Measurements from ENCODE around the gene ZC3H8.

ZC3H8 gene

DNA sequence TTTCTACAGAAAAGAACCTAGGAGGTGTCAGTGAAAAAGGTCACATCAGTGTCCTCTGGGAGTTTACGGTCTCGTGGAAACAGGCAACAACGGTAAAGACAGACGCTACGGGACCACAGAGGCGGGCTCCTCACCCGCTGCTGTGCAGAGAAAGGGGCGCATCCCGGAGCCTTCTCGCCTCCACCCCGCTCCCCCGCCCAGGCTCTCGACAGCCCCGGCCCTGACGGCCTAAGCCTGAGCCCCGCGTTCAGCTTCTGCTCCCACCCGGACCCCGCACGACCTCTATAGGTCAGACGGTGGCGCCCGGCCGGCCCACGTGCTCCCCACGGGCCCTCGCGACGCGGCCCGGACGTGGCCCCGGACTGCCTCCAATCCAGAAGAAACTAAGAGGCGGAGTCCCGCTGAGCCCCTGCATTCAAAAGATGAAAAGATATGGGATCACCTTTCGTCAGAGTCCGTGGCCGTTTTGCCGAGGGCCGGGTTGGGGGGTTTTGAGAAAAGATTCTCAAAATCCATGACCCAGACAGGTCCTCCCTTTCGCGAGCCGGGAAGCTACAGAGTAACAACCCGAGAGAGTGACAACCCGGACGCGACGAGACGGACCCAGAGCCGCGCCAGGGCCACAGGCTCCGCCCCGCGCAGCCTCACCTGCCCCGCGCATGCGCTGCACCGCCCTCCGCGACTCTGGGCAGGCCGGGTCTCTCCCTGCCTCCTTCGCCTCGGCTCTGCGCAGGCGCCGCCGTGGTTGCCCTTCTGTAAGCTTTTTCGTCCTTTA lies at the start of gene ZC3H8:
Gene ZC3H8 (minus strand): TSS at position 577 of the 775 bp plus-strand sequence. CDS start 61 bp downstream, at position 516.
- peak within 1 kb of the TSS; percentile 69 for H3K4me3 ChIP-seq (replicated peaks; ENCODE audit: low read depth, low read length)
- TF ChIP-seq, protein P1, sequence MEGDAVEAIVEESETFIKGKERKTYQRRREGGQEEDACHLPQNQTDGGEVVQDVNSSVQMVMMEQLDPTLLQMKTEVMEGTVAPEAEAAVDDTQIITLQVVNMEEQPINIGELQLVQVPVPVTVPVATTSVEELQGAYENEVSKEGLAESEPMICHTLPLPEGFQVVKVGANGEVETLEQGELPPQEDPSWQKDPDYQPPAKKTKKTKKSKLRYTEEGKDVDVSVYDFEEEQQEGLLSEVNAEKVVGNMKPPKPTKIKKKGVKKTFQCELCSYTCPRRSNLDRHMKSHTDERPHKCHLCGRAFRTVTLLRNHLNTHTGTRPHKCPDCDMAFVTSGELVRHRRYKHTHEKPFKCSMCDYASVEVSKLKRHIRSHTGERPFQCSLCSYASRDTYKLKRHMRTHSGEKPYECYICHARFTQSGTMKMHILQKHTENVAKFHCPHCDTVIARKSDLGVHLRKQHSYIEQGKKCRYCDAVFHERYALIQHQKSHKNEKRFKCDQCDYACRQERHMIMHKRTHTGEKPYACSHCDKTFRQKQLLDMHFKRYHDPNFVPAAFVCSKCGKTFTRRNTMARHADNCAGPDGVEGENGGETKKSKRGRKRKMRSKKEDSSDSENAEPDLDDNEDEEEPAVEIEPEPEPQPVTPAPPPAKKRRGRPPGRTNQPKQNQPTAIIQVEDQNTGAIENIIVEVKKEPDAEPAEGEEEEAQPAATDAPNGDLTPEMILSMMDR (IDR thresholded peaks at IDR 0.05; ENCODE audit: low read depth, low read length, missing control alignments) = no peak
- peak; percentile 69 for DNase-seq (ENCODE audit: extremely low read depth, low read depth)

DNA sequence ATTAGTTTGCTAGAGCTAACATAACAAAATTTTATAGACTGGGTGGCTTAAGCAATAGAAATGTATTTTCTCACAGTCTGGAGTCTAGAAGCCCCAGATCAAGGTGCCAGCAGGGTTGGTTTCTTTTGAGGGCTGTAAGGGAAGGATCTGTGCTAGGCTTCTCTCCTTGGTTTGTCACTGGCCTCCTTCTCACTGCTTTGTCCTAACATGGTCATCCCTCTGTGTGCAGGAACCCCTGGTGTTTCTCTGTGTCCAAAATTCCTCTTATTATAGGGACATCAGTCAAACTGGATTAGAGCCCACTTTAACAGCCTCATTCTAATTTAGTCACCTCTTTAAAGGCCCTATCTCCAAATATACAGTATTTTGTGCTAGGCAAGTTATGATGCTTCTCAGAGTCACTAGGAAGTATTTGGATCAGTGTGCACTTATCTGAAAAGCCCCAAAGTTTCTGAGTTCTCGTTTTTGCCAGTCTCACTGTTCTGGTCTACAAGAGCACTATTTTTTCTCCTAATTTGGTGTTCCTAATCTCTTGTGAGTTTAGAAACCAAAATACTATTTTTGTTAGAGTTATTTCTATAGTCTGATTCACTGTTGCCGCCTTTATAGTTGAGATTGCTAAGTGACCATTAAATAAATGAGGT lies 49.6 kb upstream of the ZC3H8 start:
- DNase-seq (ENCODE audit: extremely low read depth, low read depth) = no peak
- H3K4me3 ChIP-seq (replicated peaks; ENCODE audit: low read depth, low read length) = no peak overlapping the region
- TF ChIP-seq, protein P1 (IDR thresholded peaks at IDR 0.05; ENCODE audit: low read depth, low read length, missing control alignments) = no peak

DNA sequence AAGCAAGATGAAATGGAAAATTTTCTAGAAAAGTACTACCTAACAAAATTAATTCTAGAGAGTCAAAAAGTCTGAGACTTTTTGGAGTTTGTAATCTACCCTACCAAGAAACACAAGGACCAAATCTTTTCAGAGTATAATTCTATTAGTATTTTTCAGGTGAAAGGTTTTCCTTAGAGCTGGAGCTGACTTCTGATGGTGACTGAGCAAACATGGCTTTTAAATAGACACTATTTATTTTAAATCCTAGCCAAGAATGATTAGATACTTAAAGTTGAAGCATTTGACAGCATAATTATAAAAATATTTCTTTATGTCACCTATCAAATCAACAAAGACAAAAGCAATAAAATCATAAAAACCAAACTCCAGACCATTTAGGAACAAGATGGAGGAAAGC lies 47.1 kb upstream of the ZC3H8 start:
- DNase-seq (ENCODE audit: extremely low read depth, low read depth) = no peak
- no peak overlapping the region for H3K4me3 ChIP-seq (replicated peaks; ENCODE audit: low read depth, low read length)
- TF ChIP-seq, protein P1 (IDR thresholded peaks at IDR 0.05; ENCODE audit: low read depth, low read length, missing control alignments) = no peak

DNA sequence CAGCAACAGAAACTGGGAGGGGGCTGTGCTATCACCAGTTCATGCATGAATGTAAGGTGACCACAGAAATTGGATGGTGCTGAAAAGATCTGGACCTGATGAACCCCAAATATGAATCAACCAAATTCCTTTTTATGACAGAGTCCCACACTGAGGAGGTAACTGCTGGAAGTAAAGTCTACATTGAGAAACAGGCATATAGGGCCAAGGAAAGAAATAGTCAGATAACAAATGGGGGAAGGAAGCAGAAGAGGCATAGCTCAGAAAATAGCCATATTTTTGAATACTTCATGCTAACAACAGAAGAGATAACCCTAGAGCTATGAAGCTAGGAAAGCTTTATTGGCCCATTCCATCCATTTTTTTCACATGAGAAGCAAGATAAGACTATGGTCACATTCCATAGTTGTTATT lies 46.3 kb upstream of the ZC3H8 start:
- H3K4me3 ChIP-seq (replicated peaks; ENCODE audit: low read depth, low read length) = no peak overlapping the region
- no peak for DNase-seq (ENCODE audit: extremely low read depth, low read depth)
- TF ChIP-seq, protein P1 (IDR thresholded peaks at IDR 0.05; ENCODE audit: low read depth, low read length, missing control alignments) = no peak

DNA sequence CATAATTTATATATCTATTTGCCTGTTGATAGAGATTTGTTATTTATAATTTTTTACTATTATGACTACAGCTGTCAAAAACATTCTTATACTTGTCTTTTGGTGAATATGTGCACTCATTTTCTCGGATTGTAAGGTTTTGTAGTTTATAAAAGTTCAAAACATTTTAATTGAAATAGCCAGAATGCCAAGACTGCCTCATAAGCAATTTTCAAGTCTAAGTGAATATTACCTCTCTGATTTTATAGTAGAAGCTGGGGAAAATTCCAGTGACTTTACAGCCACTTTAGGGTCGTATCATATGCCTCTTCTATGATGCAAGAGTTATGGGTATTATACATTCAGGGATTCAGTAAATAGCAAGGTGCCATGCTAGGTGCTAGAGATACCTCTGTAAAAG lies 41.6 kb upstream of the ZC3H8 start:
- no peak overlapping the region for H3K4me3 ChIP-seq (replicated peaks; ENCODE audit: low read depth, low read length)
- DNase-seq (ENCODE audit: extremely low read depth, low read depth) = no peak
- TF ChIP-seq, protein P1 (IDR thresholded peaks at IDR 0.05; ENCODE audit: low read depth, low read length, missing control alignments) = no peak

DNA sequence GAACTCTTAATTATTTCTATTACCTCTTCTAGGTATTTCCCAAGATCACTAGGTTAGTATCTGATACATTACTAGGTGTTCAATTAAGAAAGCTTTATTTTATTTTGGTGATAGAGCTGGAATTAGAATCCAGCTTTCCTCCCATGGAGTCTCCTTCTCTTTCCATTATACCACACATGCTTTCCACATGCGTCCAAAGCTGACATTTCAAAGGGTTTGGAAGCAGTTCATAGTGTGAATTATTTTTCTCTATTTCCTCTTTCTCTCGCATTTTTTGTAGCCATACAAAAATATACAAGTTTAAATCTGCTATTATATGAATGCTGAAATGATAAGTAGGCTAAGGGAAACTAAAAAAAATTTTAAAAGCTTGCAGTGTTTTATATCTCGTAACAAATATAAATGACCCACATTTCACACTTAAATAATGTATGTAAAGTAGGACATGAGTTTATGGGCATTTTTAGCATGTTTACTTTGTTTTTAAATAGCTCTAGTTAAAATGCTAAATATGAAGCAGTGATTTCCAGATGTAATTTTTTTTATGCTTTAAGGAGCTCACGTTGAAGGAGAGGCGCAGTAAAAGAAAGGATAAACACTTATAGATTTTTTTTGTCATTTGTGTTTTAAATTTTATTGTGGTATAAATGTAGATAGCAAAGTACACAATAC lies 40.7 kb upstream of the ZC3H8 start:
- DNase-seq (ENCODE audit: extremely low read depth, low read depth) = peak; percentile 5
- no peak overlapping the region for H3K4me3 ChIP-seq (replicated peaks; ENCODE audit: low read depth, low read length)
- TF ChIP-seq, protein P1 (IDR thresholded peaks at IDR 0.05; ENCODE audit: low read depth, low read length, missing control alignments) = no peak

All from HFF-Myc (cell line).